HepG2 (cell line): ENCODE results near the gene PPP1R14D. TPM values are rescaled to one million over a fixed set of nuclear protein-coding genes. Genes with fewer than 3 reads are reported as not detected.

Source experiments
- ATM ChIP-seq: fragments of 450-650 bp; IDR thresholded peaks from 2 replicates; pipeline ENCODE4 v1.7.1; 2017; ENCODE audit warnings: mild to moderate bottlenecking, borderline replicate concordance
- BHLHE40 ChIP-seq: IDR thresholded peaks from 2 replicates; pipeline ENCODE4 v1.6.1; 2011; ENCODE audit warnings: low read length, improper control_type of control experiment
- FOSL1 ChIP-seq: sonication (generic); formaldehyde crosslinking; IDR thresholded peaks from 2 replicates; pipeline ENCODE4 v1.9.0; 2021; ENCODE audit warnings: missing genetic modification reagents, borderline replicate concordance
- FOXP1 ChIP-seq, 2 experiments: fragments of 450-650 bp in 1 of 2; IDR thresholded peaks; 2 replicates each; pipeline ENCODE4 v1.6.1; 2017 to 2018; ENCODE audit warnings: antibody characterized with exemption in 1 of 2
- JUND ChIP-seq: sonication (generic); formaldehyde crosslinking; IDR thresholded peaks from 2 replicates; pipeline ENCODE4 v1.8.0; 2022; ENCODE audit warnings: mild to moderate bottlenecking, missing genetic modification reagents
- KLF11 ChIP-seq: IDR thresholded peaks from 2 replicates; pipeline ENCODE4 v1.6.1; 2016; ENCODE audit warnings: missing compliant biosample characterization
- NR2F6 ChIP-seq, 2 experiments: IDR thresholded peaks; 2 replicates each; pipeline ENCODE4 v1.6.1; 2016; ENCODE audit warnings: antibody characterized with exemption in 1 of 2, mild to moderate bottlenecking in 1 of 2
- POLR2AphosphoS5 ChIP-seq: IDR thresholded peaks from 2 replicates; pipeline ENCODE4 v1.6.1; 2012; ENCODE audit warnings: low read depth, low read length
- RAD21 ChIP-seq: fragments of 450-650 bp; formaldehyde crosslinking; IDR thresholded peaks from 2 replicates; pipeline ENCODE4 v1.5.0; 2020; ENCODE audit warnings: mild to moderate bottlenecking
- RARA ChIP-seq: IDR thresholded peaks from 2 replicates; pipeline ENCODE4 v1.6.1; 2016; ENCODE audit warnings: missing genetic modification reagents, missing compliant biosample characterization
- RXRB ChIP-seq: IDR thresholded peaks from 2 replicates; pipeline ENCODE4 v1.6.1; 2016; ENCODE audit warnings: borderline replicate concordance, missing genetic modification reagents, missing compliant biosample characterization
- TEAD3 ChIP-seq: optimal IDR thresholded peaks from 2 replicates; pipeline ENCODE3; 2016; ENCODE audit warnings: borderline replicate concordance
- TOPORS ChIP-seq: sonication (generic); formaldehyde crosslinking; IDR thresholded peaks from 2 replicates; pipeline ENCODE4 v1.8.0; 2023; ENCODE audit warnings: mild to moderate bottlenecking, missing genetic modification reagents
- U2AF2 ChIP-seq: fragments of 200-400 bp; formaldehyde crosslinking; IDR thresholded peaks from 2 replicates; pipeline ENCODE4 v1.6.1; 2017; ENCODE audit warnings: low read depth, mild to moderate bottlenecking, low read length
- YEATS2 ChIP-seq: sonication (generic); formaldehyde crosslinking; IDR thresholded peaks from 2 replicates; pipeline ENCODE4 v1.4.0; 2020; ENCODE audit warnings: missing genetic modification reagents, borderline replicate concordance
- ZNF326 ChIP-seq: sonication (generic); formaldehyde crosslinking; IDR thresholded peaks from 2 replicates; pipeline ENCODE4 v1.4.0; 2020; ENCODE audit warnings: missing genetic modification reagents, borderline replicate concordance
- ZNF441 ChIP-seq: sonication (generic); formaldehyde crosslinking; IDR thresholded peaks from 2 replicates; pipeline ENCODE4 v1.7.0; 2021; ENCODE audit warnings: missing genetic modification reagents, borderline replicate concordance
- ZNF570 ChIP-seq: sonication (generic); formaldehyde crosslinking; IDR thresholded peaks from 2 replicates; pipeline ENCODE4 v1.4.0; 2020; ENCODE audit warnings: mild to moderate bottlenecking, missing genetic modification reagents, borderline replicate concordance
- ZNF839 ChIP-seq: sonication (generic); formaldehyde crosslinking; IDR thresholded peaks from 2 replicates; pipeline ENCODE4 v1.4.0; 2020; ENCODE audit warnings: missing genetic modification reagents, mild to moderate bottlenecking, borderline replicate concordance
- polyA plus RNA-seq, 8 experiments: library from polyadenylated mRNA; depleted of rRNA in 3 of 8; stranded (reverse) in 7 of 8; unstranded in 1 of 8; fragments of >200 nt; fragmentation: Illumina TruSeq in 4 of 8; extraction: Trizol in 4 of 8; gene quantifications; 2 replicates each; pipeline versions ENCODE4 v1.2.1 to v1.2.3, GENCODE V29; 2011 to 2016; ENCODE audit warnings: low read depth in 4 of 8, missing spikeins in 1 of 8, mixed read lengths in 1 of 8; ENCODE audit not compliant: insufficient read depth in 1 of 8
- total RNA-seq, 5 experiments: library from RNA; depleted of rRNA; stranded (reverse); fragments of >200 nt; fragmentation: Illumina TruSeq; extraction: Trizol; gene quantifications; 2 replicates each; pipeline ENCODE4 v1.2.3, GENCODE V29; 2016; ENCODE audit warnings: low read depth in 1 of 5
- TF ChIP-seq, protein P1 (sequence below): sonication (generic); formaldehyde crosslinking; conservative IDR thresholded peaks from 2 replicates; pipeline ENCODE4 v1.4.0; 2020; ENCODE audit warnings: missing genetic modification reagents
- TF ChIP-seq, protein P2 (sequence below): sonication (generic); formaldehyde crosslinking; conservative IDR thresholded peaks from 2 replicates; pipeline ENCODE4 v1.8.1; 2023; ENCODE audit warnings: missing genetic modification reagents
- TF ChIP-seq, protein P3 (sequence below): sonication (generic); formaldehyde crosslinking; IDR thresholded peaks from 2 replicates; pipeline ENCODE4 v1.5.1; 2020; ENCODE audit warnings: mild to moderate bottlenecking, missing genetic modification reagents, moderate library complexity
- TF ChIP-seq, protein P4 (sequence below): sonication (generic); formaldehyde crosslinking; IDR thresholded peaks from 2 replicates; pipeline ENCODE4 v1.8.0; 2022; ENCODE audit warnings: missing genetic modification reagents, mild to moderate bottlenecking, borderline replicate concordance

Gene PPP1R14D
- total and polyA plus RNA-seq, 2 of the 13 experiments (the other 11 are each of a cell fraction or from before 2014, with no cell fraction given): 0.53 to 0.55 TPM

DNA sequence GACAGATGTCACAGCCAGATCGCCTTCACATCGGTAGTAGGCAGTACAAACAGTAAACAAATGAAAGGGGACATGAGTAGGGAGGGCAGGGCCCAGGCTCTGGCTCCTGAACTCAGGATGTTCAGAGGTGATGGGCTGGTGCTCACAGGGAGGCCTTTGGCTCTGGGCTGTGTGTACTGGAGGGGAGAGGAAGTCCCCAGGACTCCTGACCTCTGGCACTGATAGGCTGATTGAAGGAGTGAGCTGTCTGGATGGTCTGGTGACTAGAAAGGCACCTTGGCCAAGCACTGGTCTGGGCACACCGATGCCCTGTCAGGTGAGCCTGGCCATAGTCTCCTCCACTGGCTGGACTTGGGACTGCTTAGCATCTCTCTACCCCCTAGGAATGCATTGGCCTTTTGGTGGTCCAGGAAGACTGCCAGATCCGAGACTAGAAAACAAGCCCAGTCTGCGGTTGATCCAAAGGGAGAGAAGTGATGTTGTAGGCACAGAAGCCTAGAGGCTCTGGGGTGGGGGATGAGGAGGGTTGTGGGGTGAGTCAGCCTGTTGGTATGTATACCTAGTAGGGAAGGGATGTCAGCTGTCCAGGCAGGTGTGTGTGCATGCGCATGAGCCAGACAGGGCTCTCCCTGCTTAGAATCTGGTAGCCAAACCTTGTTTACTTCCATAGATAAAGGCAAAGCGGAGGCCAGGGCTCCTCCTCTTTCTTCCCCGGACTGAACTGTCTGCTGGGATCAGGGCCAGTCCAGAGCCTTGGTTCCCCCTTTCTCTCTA, 17.2 kb upstream of the PPP1R14D start (continued):
- TF ChIP-seq, protein P1, sequence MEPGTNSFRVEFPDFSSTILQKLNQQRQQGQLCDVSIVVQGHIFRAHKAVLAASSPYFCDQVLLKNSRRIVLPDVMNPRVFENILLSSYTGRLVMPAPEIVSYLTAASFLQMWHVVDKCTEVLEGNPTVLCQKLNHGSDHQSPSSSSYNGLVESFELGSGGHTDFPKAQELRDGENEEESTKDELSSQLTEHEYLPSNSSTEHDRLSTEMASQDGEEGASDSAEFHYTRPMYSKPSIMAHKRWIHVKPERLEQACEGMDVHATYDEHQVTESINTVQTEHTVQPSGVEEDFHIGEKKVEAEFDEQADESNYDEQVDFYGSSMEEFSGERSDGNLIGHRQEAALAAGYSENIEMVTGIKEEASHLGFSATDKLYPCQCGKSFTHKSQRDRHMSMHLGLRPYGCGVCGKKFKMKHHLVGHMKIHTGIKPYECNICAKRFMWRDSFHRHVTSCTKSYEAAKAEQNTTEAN (CRISPR knock-in tag): no peak
- TF ChIP-seq, protein P2, sequence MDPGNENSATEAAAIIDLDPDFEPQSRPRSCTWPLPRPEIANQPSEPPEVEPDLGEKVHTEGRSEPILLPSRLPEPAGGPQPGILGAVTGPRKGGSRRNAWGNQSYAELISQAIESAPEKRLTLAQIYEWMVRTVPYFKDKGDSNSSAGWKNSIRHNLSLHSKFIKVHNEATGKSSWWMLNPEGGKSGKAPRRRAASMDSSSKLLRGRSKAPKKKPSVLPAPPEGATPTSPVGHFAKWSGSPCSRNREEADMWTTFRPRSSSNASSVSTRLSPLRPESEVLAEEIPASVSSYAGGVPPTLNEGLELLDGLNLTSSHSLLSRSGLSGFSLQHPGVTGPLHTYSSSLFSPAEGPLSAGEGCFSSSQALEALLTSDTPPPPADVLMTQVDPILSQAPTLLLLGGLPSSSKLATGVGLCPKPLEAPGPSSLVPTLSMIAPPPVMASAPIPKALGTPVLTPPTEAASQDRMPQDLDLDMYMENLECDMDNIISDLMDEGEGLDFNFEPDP (CRISPR knock-in tag): no peak
- no peak for TF ChIP-seq U2AF2
- no peak for TF ChIP-seq KLF11 (CRISPR knock-in tag)
- no peak for TF ChIP-seq YEATS2 (CRISPR knock-in tag)
- no peak for TF ChIP-seq ZNF441 (CRISPR knock-in tag)
- no peak for TF ChIP-seq TOPORS
- TF ChIP-seq, protein P3, sequence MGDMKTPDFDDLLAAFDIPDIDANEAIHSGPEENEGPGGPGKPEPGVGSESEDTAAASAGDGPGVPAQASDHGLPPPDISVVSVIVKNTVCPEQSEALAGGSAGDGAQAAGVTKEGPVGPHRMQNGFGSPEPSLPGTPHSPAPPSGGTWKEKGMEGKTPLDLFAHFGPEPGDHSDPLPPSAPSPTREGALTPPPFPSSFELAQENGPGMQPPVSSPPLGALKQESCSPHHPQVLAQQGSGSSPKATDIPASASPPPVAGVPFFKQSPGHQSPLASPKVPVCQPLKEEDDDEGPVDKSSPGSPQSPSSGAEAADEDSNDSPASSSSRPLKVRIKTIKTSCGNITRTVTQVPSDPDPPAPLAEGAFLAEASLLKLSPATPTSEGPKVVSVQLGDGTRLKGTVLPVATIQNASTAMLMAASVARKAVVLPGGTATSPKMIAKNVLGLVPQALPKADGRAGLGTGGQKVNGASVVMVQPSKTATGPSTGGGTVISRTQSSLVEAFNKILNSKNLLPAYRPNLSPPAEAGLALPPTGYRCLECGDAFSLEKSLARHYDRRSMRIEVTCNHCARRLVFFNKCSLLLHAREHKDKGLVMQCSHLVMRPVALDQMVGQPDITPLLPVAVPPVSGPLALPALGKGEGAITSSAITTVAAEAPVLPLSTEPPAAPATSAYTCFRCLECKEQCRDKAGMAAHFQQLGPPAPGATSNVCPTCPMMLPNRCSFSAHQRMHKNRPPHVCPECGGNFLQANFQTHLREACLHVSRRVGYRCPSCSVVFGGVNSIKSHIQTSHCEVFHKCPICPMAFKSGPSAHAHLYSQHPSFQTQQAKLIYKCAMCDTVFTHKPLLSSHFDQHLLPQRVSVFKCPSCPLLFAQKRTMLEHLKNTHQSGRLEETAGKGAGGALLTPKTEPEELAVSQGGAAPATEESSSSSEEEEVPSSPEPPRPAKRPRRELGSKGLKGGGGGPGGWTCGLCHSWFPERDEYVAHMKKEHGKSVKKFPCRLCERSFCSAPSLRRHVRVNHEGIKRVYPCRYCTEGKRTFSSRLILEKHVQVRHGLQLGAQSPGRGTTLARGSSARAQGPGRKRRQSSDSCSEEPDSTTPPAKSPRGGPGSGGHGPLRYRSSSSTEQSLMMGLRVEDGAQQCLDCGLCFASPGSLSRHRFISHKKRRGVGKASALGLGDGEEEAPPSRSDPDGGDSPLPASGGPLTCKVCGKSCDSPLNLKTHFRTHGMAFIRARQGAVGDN (CRISPR knock-in tag): peak; percentile 42; the same call in 1 of the 2 replicates
- TF ChIP-seq NR2F6 (IDR thresholded peaks at IDR 0.05): no peak
- 0 out of 2 replicates have a peak, but pooled peaks have one; percentile 20 for TF ChIP-seq NR2F6 (CRISPR knock-in tag; IDR thresholded peaks at IDR 0.05)
- TF ChIP-seq ZNF326 (CRISPR knock-in tag): no peak
- peak; percentile 79 for TF ChIP-seq FOSL1
- TF ChIP-seq, protein P4, sequence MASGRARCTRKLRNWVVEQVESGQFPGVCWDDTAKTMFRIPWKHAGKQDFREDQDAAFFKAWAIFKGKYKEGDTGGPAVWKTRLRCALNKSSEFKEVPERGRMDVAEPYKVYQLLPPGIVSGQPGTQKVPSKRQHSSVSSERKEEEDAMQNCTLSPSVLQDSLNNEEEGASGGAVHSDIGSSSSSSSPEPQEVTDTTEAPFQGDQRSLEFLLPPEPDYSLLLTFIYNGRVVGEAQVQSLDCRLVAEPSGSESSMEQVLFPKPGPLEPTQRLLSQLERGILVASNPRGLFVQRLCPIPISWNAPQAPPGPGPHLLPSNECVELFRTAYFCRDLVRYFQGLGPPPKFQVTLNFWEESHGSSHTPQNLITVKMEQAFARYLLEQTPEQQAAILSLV: no peak
- TF ChIP-seq TEAD3 (CRISPR knock-in tag): peak; percentile 97
- TF ChIP-seq RARA (CRISPR knock-in tag): 0 out of 2 replicates have a peak, but pooled peaks have one; percentile 31
- TF ChIP-seq ZNF839 (CRISPR knock-in tag): no peak
- TF ChIP-seq JUND (CRISPR knock-in tag): peak; percentile 92
- no peak for TF ChIP-seq RAD21 (CRISPR knock-in tag)
- no peak for TF ChIP-seq ATM
- TF ChIP-seq ZNF570 (CRISPR knock-in tag): no peak
- TF ChIP-seq RXRB: 0 out of 2 replicates have a peak, but pooled peaks have one; percentile 23
- no peak for TF ChIP-seq POLR2AphosphoS5
- TF ChIP-seq BHLHE40: no peak
- TF ChIP-seq FOXP1 (IDR thresholded peaks at IDR 0.05): no peak
- no peak for TF ChIP-seq FOXP1 (CRISPR knock-in tag; IDR thresholded peaks at IDR 0.05)
